GM21529 (cell line): ENCODE data around the gene SURF6.
"Not testable (repeated sequence)": the region's sequence is repeated elsewhere in the genome, so short reads cannot be mapped to it uniquely, and the experiment has no call there.

Experiments used
- ATAC-seq: cut with Tn5 transposase; IDR thresholded peaks from one replicate; pipeline ENCODE4 v1.9.1; 2021; ENCODE audit not compliant: unreplicated experiment

SURF6 gene

DNA sequence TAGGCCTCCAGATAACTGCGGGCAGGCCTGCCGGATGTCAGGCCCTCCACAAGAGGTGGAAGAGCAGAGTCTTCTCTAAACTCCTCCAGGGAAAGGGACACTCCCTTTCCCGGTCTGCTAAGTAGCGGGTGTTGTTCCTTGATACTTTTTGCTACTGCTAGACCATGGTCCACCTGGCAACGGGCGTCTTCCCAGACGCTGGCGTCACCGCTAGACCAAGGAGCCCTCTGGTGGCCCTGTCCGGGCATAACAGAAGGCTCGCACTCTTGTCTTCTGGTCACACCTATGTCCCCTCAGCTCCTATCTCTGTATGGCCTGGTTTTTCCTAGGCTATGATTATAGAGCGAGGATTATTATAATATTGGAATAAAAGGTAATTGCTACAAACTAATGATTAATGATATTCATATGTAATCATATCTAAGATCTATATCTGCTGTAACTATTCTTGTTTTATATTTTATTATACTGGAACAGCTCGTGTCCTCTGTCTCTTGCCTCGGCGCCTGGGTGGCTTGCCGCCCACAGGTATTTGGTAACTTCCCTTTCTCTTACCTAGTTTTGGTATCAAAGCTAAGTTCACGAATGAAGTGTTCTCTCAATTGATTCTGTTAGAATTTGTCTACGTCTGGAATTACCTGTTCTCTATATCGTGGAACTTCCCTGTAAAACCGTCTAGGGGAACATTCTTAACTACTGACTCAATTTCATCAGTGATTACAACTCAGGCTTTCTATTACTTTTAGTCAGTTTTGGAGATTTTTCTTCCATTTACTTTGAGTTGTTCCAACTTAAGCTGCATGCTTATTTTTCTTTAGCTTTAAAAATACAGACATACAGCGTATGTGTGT lies 6.5 kb downstream of the SURF6 start:
- ATAC-seq: not testable (repeated sequence)

DNA sequence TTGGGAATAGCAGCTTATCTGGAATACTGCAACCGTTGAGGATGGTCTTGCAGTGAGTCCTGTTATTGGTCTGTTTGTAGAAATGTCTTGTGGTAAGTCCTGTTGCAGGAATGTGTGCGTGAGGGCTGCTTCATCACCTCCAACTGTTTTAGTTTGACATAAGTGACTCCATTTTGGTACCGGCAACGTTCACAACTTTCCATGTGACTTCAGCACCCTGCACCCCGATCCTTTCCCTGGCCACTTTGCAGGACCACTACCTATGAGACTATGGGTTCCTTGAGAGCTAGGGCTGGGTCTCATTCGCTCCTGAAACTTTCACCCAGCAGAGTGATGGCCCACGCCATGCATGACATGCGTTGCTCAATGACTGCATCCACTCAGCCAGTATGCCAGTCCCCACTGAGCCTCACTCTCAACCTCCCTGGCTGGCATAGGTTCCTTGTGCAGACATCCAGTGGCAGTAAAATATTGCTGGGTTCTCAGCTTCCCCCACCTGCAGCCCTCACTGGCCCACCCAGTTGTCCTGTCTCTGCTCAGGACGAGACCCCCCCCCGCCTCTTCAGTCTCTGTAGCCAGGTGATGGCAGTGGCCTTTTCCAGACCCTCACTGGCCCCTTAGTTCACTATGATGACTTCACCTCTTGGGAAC lies 8.0 kb downstream of the SURF6 start:
- ATAC-seq: no peak

DNA sequence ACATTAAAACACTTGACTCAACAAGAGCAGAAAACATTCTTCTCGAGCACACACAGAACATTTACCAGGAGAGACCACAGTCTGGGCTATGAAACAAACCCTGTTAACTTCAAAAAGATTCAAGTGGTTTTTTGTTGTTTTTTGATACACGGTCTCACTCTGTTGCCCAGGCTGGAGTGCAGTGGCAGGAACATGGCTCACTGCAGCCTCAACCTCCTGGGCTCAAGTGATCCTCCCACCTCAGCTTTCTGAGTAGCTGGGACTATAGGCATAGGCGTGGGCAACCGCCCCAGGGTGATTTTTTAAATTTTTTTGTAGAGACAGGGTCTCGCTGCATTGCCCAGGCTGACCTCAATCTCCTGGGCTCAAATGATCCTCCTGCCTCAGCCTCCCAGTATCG lies 9.0 kb downstream of the SURF6 start:
- ATAC-seq: not testable (repeated sequence)

DNA sequence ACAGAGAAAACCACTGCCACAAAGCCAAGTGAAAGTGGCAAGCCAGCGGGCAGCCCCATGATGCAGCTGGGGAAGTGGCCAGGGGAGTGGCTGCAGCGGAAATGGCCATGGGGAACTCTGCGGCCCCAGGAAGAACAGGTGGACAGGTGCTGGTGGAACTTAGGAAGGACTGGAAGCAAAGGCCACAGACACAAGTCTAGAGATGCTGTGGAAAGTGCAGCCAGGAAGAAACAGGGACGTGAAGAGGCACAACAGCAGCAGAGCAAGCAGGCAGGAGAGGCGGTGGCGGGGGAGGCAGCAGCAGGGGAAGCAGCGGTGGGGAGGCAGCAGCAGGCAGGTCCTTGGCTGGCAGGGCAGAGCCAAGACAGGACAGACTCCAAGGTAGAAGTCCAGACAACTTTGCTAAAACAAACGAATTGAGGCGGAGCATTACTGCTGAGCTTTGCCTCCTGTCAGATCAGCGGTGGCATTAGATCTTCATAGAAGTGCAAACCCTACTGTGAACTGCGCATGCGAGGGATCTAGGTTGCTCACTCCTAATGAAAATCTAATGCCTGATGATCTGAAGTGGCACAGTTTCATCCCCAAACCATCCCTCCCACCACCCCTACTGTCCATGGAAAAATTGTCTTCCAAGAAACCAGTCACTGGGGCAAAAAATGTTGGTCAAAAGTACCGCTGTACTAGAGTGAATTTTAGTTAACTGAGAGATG lies 11.8 kb downstream of the SURF6 start:
- no peak for ATAC-seq

DNA sequence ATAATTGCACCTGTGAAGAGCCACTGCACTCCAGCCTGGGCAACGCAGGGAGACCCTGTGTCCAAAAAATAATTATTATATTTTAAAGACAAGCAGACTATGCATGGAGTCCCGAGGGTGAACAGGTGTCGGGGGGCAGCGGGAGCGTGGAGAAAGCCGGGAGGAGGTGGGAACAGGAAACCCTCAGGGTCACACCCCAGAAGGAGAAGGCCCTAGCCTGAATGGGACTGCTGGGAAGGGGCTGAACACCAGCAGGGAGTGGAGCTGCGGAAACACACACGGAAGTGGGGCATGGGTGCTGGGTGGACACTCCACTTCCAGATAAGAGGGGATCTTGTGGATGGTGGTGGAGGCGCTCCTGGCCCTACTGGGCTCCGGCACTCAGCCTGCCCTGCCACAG lies 12.8 kb downstream of the SURF6 start:
- ATAC-seq: no peak

DNA sequence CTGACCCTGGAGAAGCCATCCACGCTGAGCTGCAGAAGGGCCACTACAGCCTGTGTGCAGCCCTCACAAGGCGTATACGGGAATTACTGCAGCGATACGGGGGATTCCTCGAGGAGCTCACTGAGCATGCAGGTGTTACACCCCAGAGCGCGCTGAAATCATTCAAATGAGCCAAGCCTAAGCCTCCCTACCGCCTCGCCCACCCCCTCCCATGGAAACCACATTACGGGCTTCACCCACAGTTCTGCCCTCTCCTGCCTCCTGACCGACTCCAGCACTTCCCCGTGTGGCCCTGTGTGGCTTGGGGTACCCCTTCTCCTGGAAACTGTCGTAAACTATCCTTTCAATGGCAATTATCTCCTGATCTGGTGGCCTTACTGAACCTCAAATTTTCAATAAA lies 13.3 kb downstream of the SURF6 start:
- no peak for ATAC-seq

DNA sequence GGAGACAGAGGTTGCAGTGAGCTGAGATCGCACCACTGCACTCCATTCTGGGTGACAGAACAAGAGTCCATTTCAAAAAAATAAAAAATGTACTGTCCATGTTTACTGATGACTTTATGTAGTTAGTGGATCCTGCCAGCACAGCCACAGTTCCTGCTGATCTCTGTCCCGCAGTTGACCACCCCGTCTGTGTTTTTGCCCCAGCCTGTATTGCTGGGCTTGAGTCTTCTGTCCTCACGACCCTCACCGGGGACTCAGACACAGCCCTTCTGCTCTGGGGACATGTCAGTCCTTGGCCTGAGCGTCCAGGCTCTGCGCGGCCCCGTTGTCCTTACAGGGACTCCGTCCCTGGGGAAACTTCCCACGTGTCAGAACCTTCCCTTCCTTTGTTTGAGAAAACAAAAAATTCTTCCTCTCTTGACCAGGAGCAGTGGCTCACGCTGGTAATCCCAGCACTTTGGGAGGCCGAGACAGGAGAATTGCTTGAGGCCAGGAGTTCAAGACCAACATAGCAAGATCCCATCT lies 14.5 kb downstream of the SURF6 start:
- no peak for ATAC-seq

DNA sequence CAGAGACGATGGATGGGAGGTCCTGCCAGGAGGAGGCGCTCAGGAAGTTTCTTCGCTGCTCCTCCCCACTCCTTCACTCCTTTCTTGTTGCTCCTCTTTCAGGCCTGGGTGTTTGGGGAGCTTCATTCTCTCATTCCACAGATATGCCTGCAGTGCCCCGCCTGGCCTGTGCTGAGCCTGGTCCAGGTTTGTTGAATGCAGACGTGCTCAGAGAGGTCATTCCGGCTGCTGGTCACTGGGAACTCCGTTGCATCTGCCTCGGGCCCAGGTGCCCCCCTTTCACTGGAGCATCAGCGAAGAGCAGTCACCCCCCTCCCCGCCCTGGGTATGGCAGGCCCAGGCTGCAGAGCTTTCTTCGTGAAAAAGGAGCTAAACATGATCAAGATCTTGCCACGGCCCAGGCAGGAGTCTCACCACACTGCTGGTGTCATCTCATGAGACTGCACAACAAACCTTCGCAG lies 15.5 kb downstream of the SURF6 start:
- ATAC-seq: no peak

DNA sequence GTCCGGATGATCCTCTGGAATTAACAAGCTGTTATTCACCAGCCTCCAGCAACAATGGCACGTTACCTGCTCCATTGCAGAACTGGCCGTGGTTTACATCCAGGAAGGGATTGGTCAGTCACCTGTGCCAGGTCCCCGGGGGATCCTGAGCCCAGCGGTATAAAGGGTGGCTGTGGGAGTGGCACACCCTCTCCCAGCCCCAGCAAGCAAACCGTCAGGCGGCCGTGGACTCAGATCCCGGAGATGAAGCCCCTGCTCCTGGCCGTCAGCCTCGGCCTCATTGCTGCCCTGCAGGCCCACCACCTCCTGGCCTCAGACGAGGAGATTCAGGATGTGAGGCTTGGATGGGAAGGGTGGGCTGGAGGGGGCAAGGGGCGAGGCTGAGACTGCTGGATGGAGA lies 18.4 kb downstream of the SURF6 start:
- not testable (repeated sequence) for ATAC-seq

DNA sequence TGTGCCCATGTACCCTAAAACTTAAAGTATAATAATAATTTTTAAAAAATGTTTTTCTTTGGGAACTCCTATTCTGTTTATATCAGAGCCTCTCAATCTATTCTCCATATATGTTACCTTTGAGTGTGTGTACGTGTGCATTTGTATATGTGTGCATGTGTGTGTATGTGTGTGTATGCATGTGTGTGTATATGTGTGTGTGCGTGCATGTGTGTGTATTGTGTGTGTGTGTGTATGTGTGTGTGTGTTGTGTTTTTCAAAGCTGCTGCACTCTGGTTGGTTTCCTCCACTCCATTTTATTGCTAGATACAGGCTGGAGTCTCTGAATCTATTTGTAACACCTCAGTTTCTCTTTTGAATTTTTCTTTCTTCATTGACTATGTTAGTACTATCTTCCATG lies 20.0 kb downstream of the SURF6 start:
- no peak for ATAC-seq

DNA sequence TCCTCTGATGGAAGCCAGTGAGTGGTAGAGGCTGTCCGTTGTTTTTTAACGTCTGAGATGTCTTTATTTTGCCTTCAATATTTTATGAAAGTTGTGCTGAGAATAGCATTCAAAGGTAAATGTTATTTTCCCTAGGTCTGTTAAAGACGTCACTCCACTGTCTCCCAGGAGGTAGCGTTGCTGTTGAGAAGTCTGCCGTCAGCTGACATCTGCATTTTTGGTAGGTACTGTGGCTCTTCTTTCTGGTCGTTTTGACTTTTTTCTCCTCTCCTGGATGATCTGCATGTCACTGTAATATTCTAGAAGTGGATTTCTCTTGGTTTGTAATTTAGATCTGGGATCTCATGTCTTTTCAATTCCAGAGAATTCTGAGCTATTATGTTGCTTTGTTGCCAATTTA lies 26.4 kb downstream of the SURF6 start:
- no peak for ATAC-seq

DNA sequence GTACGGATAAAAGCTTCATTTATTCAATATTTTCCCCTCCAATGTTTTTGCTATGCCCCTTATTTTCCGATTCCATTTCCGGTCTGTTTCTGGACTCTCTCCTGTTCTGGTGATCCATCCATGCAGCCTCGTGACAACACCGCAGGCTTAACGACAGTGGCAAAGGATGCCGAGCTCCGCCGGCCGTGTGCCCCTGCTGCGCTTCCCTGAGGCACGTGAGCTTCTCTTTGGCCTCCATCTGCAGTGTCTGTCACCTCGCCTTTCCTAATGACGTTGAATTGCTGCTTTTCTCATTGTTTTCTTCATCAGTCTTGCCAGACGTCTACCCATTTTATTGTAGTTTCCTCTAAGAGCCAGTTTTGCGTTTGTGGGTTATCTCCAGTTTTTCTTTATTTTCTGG lies 28.7 kb downstream of the SURF6 start:
- ATAC-seq: no peak

DNA sequence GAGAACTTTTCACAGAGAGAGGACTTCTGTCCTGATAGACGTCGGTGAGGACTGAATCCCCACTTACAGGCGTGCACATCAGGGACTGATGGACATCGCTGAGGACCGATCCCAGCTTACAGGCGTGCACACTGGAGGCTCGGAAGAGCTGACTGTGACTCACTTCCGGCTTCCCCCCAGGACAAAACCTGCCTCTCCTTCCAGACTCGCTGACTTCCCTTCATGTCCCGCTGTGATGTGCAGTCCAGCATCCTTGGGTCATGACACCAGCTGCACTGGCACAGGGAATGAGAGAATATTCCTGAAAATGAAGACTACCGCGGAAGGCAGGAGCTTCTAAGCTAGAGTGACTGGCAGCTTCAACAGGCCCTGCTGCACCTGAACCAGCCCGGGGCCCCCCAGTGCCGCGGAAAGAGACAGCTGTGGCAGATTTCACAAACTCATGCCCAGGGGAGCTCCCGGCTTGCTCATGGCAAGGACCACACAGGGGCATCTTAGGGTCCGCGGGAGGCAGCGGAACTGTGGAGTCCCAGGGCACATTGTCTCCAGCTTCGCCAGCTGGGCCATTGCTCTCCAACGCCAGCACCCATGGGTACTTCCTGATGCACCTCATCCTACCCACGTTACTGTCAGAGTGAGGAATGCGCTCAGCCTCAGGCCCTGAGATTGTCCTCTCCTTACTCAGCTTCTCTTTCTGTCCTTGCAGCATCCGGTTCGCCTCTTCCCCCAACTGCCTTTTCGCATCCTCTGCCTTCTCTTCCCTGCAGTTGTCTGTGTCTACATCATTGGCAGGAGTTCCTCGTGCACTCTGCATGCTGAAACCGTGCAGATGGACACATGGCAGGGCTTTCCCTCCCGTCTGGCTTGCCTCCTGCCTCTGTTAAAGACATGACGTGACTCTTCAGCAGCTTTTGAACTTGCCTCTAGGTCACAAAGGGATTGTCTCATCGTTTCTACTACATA lies 29.5 kb downstream of the SURF6 start:
- no peak for ATAC-seq

DNA sequence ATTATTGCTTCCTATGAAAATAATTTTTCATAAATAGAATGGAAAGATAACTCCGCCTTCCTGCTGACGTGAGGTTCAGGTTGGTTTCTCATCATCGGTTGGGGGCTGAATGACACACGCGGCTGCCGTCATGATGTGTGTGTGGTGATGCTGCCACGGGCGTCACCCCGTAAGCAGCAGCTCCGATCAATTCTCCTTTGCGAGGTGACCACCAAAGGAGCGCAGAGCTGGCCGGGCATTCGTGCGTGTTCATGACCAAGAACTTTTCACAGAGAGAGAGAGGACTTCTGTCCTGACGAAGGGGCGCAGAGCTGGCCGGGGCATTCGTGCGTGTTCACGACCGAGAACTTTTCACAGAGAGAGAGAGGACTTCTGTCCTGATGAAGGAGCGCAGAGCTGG lies 30.3 kb downstream of the SURF6 start:
- no peak for ATAC-seq

DNA sequence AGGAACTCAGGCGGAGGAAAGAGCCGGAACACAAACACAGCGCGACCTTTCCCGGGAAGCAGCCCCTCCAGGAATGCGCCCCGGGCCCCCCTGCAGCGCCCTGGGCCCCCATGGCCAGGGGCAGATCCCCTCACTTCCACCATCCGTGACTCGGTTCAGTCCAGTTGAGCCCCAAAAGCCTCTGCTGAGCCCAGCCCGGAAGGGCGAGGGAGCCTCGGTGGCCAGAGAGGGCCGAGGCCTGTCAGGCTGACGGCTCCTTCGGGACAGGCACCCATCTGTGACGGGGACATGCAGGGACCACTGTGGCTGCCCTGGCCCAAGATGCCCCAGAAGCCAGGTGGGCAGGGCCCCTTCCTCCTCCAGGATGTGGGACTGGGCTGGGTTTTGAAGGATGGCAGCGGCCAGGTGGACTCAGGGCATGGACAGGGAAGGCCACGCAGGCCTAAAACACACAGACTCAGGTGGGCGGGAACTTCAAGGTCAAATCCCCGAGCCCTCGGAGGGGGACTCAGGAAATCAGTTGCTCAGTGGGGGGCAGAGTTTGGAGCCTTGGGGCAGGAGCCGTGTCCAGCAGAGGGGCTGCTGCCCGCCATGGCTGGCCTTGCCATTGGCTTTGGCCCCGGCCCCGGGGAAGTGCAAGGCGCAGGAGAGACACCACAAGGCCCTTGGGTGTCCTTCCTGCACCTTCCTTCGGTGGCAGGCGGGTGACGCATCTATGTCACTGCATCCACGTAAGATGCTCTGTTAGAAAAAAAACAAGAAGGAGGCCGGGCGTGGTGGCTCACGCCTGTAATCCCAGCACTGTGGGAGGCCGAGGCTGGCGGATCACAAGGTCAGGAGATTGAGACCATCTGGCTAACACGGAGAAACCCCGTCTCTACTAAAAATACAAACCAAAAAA lies 31.3 kb downstream of the SURF6 start:
- no peak for ATAC-seq

DNA sequence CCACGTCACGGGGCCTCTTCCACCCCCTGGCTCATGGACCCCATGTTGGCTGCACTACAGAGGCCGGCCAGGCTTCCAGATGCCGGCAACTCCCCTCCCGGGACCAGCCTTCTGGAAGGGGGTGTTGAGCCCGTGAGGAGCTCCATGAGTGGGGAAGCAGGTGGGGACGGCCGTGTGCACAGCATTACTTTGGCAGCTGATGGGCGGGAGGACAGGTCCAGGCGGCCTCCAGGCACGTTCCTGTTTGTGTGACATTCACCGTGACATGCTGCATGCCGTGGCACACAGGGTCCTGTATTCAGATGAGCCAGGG lies 31.9 kb downstream of the SURF6 start:
- ATAC-seq: no peak

DNA sequence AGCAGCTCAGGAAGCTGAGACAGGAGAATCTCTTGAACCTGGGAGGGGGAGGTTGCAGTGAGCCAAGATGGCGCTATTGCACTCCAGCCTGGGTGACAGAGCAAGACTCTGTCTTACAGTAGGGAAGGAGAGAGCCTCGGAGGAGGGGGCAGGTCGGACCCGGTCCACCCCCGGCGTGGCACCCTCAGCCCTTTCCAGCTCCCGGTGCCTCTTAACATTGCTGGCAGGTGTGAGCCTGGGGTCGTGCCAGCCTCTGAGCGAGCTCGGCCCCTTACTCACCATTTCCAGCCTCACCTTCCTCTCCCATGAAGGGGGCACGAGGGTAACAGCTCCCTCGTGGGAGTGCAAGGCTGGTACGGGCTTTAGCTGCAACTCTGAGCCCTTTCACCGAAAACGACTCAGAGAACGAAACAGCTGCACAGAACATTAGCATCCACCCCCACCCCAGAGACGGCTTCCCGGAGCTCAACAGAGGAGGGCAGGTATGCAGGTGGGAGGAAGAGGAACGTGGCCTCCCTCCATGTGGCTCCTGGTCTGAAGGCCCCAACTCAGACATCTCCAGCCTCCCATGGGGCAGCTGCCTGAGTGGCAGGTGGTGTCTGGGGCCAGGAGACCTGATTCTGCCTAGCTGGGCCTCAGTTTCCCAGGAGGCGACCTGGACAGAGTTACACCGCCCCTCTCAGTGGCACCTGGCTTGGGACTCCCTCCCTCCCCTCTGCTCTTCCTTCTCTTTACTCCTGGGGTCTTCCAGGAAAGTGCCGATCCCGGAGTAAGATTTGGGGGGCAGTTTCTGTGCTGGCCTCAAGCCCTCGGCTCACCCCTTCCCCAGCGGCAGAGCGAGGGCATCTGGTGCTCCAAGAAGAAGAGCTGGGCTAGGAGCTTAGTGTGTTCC lies 32.5 kb downstream of the SURF6 start:
- no peak for ATAC-seq
